HG02798 (cell line): Measurements from ENCODE around the gene MLYCD.
"Not testable (repeated sequence)": the region's sequence is repeated elsewhere in the genome, so short reads cannot be mapped to it uniquely, and the experiment has no call there.

Experiments used
- ATAC-seq: cut with Tn5 transposase; IDR thresholded peaks from one replicate; pipeline ENCODE4 v1.9.1; 2021; ENCODE audit warnings: mild to moderate bottlenecking; ENCODE audit not compliant: unreplicated experiment, poor library complexity

The MLYCD gene

DNA sequence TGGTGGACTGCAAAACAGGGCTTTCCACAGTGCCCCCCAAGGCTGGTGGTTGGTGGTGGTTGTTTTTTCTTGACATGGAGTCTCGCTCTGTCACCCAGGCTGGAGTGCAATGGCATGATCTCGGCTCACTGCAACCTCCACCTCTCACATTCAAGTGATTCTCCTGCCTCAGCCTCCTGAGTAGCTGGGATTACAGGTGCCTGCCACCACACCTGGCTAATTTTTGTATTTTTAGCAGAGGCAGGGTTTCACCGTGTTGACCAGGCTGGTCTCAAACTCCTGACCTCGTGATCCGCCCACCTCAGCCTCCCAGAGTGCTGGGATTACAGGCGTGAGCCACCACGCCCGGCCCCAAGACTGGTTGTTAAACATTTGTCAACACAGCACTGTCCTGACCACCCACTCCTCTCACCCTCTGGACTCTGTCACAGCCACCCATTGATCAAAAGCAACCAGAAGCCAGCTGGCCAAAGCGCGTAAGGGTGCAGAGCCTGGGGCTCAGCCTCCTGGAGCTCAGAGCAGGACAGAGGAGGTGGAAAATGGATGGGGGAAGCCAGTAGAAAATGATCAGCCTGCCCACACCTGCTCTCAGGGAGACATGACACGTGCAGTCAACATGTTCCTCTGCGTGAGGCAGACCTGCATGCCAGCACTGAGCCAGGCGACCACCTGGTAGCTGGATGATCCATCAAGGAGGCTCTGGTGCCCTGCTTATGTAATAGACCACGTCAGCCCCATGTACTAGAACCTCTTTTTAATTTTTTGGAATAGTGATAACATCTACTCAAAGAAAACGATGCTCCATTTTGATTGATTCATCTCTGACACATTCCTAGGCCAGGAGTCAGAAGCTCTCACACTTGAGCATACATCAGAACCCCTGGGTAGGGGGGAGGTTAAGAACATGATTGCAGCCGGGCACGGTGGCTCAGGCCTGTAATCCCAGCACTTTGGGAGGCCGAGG lies 39.3 kb downstream of the MLYCD start:
- ATAC-seq = no peak

DNA sequence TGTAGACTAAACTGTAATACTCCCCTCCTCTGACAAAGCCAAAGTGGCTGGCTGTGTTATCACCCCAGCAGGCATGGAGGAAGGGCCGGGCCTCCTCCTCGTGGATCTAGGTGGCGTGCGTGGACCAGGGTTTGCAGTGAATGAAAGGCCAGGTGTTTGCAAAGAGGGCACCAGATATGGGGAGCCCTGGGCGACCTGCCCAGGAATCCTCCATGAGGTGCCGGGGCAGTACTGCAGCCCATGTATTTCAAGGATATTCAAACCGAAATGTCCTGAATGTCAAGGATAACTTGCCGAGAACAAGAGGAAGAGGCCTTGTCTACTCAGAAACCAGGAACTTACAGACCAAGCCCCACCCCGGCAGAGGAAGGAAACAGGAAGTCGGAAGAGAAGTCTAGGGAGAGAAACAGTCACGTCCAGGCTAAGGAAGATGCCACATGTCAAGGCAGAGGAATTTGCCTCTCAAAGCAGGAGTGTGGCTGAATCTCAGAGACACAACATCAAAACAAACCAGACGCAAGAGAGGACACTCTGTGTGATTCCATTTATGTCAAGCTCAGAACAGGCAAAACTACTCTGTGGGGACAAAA lies 40.4 kb downstream of the MLYCD start:
- no peak for ATAC-seq

DNA sequence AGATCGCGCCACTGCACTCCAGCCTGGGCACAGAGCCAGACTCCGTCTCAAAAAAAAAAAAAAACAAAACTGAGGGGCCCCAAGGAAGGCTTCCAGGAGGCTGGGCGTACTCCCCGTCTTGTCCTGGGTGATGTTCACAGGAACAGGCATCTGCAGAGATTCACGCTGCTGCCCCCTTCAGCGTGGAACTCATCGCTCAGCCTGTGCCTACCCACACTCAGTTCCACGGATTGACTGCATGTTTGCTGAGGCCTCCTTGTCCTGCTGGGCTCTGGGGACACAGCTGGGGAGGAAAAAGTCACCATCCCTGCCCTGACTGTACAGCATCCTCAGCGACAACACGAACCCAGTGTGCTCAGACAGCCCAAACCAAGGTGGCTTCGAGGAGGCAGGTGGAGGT lies 41.2 kb downstream of the MLYCD start:
- ATAC-seq = no peak

DNA sequence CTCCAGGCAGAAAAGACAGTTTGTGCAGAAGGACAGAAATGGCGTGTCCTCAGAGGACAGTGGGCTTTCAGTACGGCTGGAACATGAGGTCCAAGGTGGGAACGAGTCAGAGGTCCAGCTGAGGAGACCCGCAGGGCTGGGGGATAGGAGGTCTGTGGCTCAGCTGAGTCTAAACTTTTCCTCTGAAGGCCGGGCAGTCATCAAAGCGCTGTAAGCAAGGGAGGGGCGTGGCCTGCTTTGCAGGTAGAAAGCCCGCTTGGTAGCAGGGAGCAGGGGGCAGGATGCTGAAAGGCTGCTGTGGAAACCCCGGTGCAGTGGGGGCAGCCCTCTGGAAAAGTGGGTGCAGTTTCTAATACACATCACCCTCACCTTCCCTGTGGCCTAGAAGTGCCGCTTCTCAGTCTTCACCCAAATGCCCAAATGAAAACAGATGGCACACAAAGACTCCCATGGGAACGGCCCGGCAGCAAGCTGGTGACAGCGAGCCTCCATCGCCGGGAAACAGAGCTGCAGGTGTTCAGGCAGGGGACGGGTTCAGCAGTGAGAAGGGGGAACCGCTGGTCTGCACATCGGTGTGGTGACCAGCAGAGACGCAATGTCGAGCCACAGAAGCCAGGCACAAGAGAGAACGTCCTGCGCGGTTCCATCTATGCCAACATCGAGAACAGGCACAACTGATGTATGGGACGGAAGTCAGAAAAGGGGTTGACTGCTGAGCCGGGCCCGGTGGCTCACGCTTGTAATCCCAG lies 41.9 kb downstream of the MLYCD start:
- no peak for ATAC-seq

DNA sequence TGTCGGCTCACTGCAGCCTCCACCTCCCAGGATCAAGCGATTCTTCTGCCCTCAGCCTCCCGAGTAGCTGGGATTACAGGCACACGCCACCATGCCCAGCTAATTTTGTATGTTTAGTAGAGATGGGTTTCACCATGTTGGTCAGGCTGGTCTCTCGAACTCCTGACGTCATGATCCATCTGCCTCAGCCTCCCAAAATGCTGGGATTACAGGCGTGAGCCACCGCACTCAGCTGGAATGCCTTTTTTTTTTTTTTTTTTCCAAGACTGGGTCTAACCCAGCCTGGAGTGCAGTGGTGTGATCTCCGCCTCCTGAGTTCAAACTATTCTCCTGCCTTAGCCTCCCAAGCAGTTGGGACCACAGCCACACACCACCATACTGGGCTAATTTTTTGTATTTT lies 42.6 kb downstream of the MLYCD start:
- ATAC-seq = not testable (repeated sequence)

- ATAC-seq = no peak
Measured at GRCh38 chr16:83942074-83942473, 43.2 kb downstream of the MLYCD start.

DNA sequence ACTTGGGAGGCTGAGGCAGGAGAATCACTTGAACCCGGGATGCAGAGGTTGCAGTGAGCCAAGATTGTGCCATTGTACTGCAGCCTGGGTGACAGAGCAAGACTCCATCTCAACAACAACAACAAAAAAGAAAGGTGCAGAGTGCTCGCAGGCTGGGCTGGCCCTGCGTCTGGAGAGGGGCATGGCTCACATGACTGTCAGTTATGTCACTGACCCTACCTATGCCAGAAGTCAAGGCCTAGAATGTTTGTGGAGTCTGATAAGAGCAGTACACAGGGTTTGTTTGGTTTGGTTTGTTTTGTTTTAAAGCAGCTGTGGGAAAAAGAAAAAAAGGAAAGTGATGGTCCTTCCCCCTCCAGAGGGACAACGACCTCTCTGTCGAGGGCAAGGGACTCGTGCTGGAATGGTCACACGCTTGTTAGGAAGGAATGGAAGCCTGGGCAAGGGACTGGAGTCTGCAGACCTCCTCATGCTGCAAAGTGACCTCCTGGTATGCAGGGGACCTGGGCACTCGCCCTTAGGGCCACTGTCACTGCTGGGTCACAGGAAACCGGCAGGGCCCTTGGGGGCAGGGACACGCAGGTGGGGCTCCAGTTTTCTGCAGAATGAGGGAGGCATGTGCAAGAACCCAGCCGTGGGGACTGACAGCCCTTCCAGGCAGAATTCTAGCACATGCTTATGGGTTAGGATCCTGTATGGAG lies 44.0 kb downstream of the MLYCD start:
- no peak for ATAC-seq

GRCh38 chr16:83943516-83944050 lies 44.7 kb downstream of the MLYCD start:
- no peak for ATAC-seq

DNA sequence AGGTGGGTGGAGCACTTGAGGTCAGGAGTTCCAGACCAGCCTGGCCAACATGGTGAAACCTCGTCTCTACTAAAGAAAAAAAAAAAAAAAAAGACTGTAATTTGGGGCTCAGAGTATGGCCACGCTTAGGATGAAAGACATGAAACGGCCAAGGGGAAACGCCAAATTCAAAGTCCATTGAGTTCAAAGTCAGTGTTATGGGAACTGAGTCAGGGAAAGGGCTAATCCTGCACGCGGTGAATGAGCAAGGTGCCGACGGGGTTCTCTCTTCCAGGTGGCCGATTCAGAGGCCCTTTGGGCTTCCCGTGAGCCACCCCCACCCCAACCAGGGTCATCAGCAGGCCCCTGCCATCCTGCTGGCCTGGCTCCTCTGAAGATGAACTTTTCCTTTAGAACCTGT lies 46.7 kb downstream of the MLYCD start:
- ATAC-seq = no peak

GRCh38 chr16:83946154-83946780 lies 47.4 kb downstream of the MLYCD start:
- no peak for ATAC-seq

- no peak for ATAC-seq
Measured at GRCh38 chr16:83946781-83947566, 48.1 kb downstream of the MLYCD start.

GRCh38 chr16:83947642-83948234 lies 48.8 kb downstream of the MLYCD start:
- ATAC-seq = no peak

DNA sequence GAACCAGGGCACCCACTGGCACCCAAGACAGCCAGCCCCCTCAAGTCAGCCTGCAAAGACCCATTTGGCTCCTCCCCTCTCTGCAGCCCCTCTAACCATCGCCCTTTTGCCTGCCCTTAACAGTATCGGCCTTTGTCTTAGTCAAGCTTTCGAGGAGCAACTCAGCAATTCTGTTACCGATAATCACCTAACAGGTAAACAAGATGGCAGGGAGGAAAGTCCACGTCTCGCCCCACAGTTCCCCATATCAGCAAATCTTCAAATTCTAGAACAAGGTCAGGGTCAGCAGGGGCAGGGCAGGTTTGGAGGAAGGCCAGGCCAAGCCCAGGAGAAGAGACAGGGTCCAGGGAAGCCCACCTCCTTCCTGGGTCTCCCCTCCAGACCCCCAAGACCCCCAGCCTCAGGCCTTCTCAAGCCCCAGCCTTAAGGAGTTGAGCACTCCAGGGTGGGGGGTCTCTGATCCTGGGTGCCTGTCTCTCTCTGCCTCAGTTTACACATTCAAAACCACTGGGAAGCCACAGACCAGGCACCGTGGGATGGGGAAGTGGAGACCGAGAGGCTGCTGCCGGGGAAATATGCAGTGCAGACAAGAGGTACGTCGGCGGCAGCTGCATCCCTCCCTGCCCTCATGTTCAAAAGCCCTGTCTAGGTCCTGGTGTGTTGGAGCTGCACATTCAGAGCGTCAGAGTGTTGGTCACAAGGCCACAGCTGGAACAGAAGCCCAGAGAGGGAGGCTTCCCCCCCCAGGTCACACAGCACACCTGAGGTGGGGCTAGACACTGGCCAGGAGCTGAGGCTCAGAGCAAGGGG lies 50.2 kb downstream of the MLYCD start:
- ATAC-seq = no peak

- ATAC-seq = no peak
Measured at GRCh38 chr16:83949724-83950001, 50.7 kb downstream of the MLYCD start.

DNA sequence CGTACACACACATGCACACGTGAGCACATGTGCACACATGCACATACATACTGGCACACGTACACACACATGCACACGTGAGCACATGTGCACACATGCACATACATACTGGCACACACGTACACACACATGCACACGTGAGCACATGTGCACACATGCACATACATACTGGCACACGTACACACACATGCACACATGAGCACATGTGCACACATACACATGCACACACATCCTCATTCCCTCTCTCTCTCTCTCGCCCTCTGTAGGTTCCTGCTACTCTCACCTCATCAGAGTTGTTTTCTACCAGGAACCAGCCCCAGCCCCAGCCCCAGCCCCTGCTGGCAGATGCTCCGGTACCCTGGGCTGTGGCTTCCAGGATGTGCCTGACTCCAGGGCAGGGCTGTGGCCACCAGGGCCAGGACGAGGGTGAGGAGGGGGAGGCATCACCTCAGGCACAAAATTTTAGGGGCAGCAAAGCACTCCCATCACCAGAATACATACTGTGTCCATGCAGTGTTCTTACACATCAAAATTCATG lies 52.0 kb downstream of the MLYCD start:
- not testable (repeated sequence) for ATAC-seq

GRCh38 chr16:83951544-83951943 lies 52.6 kb downstream of the MLYCD start:
- no peak for ATAC-seq

DNA sequence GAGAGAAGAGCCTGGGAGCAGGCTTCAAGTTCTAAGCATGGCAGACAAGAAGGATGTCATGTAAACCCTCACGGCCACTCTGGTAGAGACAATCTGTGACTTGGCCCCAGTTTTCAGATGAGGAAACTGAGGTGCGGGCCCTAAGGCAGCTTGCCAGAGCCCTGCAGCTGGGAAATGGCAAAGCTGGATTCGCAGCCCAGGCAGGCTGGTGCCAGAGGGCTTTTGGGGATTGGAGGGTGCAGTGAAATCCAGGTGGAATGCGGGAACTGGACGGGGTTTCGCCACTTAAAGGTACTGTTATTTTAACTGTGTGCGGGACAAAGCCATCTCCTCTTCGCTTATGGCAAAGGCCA lies 53.6 kb downstream of the MLYCD start:
- no peak for ATAC-seq
